Measurements from ENCODE around the gene DCP1A. TPM values are rescaled to one million over a fixed set of nuclear protein-coding genes. Genes with fewer than 3 reads are reported as not detected.
A peak's percentile ranks its signal among the peaks of the same experiment; 100 is the strongest.

Gene DCP1A
- total RNA-seq, 1 donor from 2014 or later, result 25.0 TPM

- H3K27me3 ChIP-seq (ENCODE audit: insufficient read depth, low read length), result no peaks in the 10 kb centered on the region
- no peak overlapping the region for H3K27ac Mint-ChIP-seq (ENCODE audit: unreplicated experiment)
- peaks cover 80% of the 10 kb centered on the region for H3K79me2 ChIP-seq (ENCODE audit: insufficient read depth, low read length)
- H2AFZ ChIP-seq (ENCODE audit: low read depth, low read length), result no peak overlapping the region
- peaks cover 45% of the 10 kb centered on the region for H3K4me1 ChIP-seq (ENCODE audit: insufficient read depth, low read length)
- no peak for FAIRE-seq
- H3K27ac ChIP-seq (ENCODE audit: low read depth, low read length), result no peak overlapping the region
- no peak overlapping the region for H3K4me3 Mint-ChIP-seq (ENCODE audit: unreplicated experiment)
- H3K4me3 ChIP-seq (ENCODE audit: insufficient read depth, low read depth, low read length), result no peak overlapping the region
- no peak overlapping the region for H3K4me2 ChIP-seq (ENCODE audit: low read length)
- no peak overlapping the region for H3K9ac ChIP-seq (ENCODE audit: low read length)
- H3K36me3 ChIP-seq (ENCODE audit: insufficient read depth, low read length), result peaks cover 11% of the 10 kb centered on the region
- DNase-seq (ENCODE audit: low read depth), result no peak
- peaks cover 11% of the 10 kb centered on the region for H3K36me3 Mint-ChIP-seq (ENCODE audit: low read depth, unreplicated experiment)
- no peaks in the 10 kb centered on the region for H3K27me3 Mint-ChIP-seq (ENCODE audit: low read depth, unreplicated experiment)
- no peak for TF ChIP-seq CTCF (IDR thresholded peaks at IDR 0.05; ENCODE audit: insufficient read depth, low read depth, low read length)
- no peak for TF ChIP-seq EZH2 (IDR thresholded peaks at IDR 0.05; ENCODE audit: insufficient read depth, low read length)
- peaks cover 68% of the 10 kb centered on the region for H4K20me1 ChIP-seq (ENCODE audit: insufficient read depth, low read length)
- peaks cover 33% of the 10 kb centered on the region for H3K4me1 Mint-ChIP-seq (ENCODE audit: low read depth, unreplicated experiment)
- no peaks in the 10 kb centered on the region for H3K9me3 Mint-ChIP-seq (ENCODE audit: unreplicated experiment)
- no peaks in the 10 kb centered on the region for H3K9me3 ChIP-seq (ENCODE audit: insufficient read depth, low read depth, low read length)
Observed at GRCh38 chr3:53240989-53241972, 106.1 kb downstream of the DCP1A start.

DNA sequence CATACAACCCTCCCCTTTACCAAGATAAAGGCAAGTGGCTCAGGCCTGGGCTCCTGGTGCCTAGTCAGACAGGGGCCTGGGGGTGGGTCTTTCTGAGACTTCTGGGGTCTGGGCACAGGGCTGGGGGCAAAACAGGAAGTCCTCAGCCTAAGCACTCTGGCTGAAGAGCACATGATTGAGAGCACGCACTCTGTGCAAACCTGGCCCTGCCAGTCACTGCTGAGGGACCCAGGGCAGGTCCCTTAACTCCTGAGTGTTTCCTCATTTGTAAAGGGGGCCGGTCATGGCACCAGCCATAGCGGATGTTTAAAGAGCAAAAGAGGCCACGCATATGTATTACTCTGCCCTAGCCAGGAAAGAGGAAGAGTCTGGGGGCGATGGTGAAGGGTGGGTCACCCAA is 107.5 kb downstream of the DCP1A start:
- H3K4me2 ChIP-seq (ENCODE audit: low read length), result no peak overlapping the region
- H3K79me2 ChIP-seq (ENCODE audit: insufficient read depth, low read length), result peaks cover 80% of the 10 kb centered on the region
- H3K27ac ChIP-seq (ENCODE audit: low read depth, low read length), result peak overlapping the region; percentile 17
- no peaks in the 10 kb centered on the region for H3K9me3 Mint-ChIP-seq (ENCODE audit: unreplicated experiment)
- peaks cover 53% of the 10 kb centered on the region for H3K4me1 ChIP-seq (ENCODE audit: insufficient read depth, low read length)
- peaks cover 13% of the 10 kb centered on the region for H3K36me3 ChIP-seq (ENCODE audit: insufficient read depth, low read length)
- H3K4me1 Mint-ChIP-seq (ENCODE audit: low read depth, unreplicated experiment), result peaks cover 39% of the 10 kb centered on the region
- H3K27me3 Mint-ChIP-seq (ENCODE audit: low read depth, unreplicated experiment), result no peaks in the 10 kb centered on the region
- H3K27ac Mint-ChIP-seq (ENCODE audit: unreplicated experiment), result peak overlapping the region; percentile 87
- no peak overlapping the region for H2AFZ ChIP-seq (ENCODE audit: low read depth, low read length)
- peaks cover 13% of the 10 kb centered on the region for H3K36me3 Mint-ChIP-seq (ENCODE audit: low read depth, unreplicated experiment)
- H3K4me3 ChIP-seq (ENCODE audit: insufficient read depth, low read depth, low read length), result no peak overlapping the region
- no peak overlapping the region for H3K9ac ChIP-seq (ENCODE audit: low read length)
- peaks cover 55% of the 10 kb centered on the region for H4K20me1 ChIP-seq (ENCODE audit: insufficient read depth, low read length)
- FAIRE-seq, result no peak
- no peaks in the 10 kb centered on the region for H3K27me3 ChIP-seq (ENCODE audit: insufficient read depth, low read length)
- peak overlapping the region; percentile 57 for H3K4me3 Mint-ChIP-seq (ENCODE audit: unreplicated experiment)
- DNase-seq (ENCODE audit: low read depth), result no peak
- H3K9me3 ChIP-seq (ENCODE audit: insufficient read depth, low read depth, low read length), result no peaks in the 10 kb centered on the region
- no peak for TF ChIP-seq EZH2 (IDR thresholded peaks at IDR 0.05; ENCODE audit: insufficient read depth, low read length)
- TF ChIP-seq CTCF (IDR thresholded peaks at IDR 0.05; ENCODE audit: insufficient read depth, low read depth, low read length), result no peak

DNA sequence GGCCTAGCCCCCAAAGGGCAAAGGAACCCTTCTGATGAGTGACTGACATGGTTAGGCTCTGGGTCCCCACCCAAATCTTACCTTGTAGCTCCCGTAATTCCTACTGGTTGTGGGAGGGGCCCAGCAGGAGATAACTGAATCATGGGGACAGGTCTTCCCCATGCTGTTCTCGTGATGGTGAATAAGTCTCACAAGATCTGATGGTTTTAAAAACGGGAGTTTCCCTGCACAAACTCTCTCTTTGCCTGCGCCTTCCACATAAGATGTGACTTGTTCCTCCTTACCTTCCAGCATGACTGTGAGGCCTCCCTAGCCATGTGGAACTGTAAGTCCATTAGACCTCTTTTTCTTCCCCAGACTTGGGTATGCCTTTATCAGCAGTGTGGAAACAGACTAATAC is 108.5 kb downstream of the DCP1A start:
- Histone ChIP-seq H2AFZ (ENCODE audit: low read depth, low read length) (no peak overlapping the region), H3K4me3 (ENCODE audit: insufficient read depth, low read depth, low read length) (no peak overlapping the region), H3K4me2 (ENCODE audit: low read length) (peak overlapping the region; percentile 66), H3K9me3 (ENCODE audit: insufficient read depth, low read depth, low read length) (no peaks in the 10 kb centered on the region), H3K27ac (ENCODE audit: low read depth, low read length) (peak overlapping the region; percentile 93), H3K4me1 (ENCODE audit: insufficient read depth, low read length) (peaks cover 50% of the 10 kb centered on the region), H3K79me2 (ENCODE audit: insufficient read depth, low read length) (peaks cover 80% of the 10 kb centered on the region), H3K9ac (ENCODE audit: low read length) (peak overlapping the region; percentile 38), H3K27me3 (ENCODE audit: insufficient read depth, low read length) (no peaks in the 10 kb centered on the region), H3K36me3 (ENCODE audit: insufficient read depth, low read length) (peaks cover 22% of the 10 kb centered on the region), H4K20me1 (ENCODE audit: insufficient read depth, low read length) (peaks cover 46% of the 10 kb centered on the region)
- Mint-ChIP-seq H3K4me3 (ENCODE audit: unreplicated experiment) (no peak overlapping the region), H3K27ac (ENCODE audit: unreplicated experiment) (peak overlapping the region; percentile 88), H3K4me1 (ENCODE audit: low read depth, unreplicated experiment) (peaks cover 41% of the 10 kb centered on the region), H3K27me3 (ENCODE audit: low read depth, unreplicated experiment) (no peaks in the 10 kb centered on the region), H3K9me3 (ENCODE audit: unreplicated experiment) (no peaks in the 10 kb centered on the region), H3K36me3 (ENCODE audit: low read depth, unreplicated experiment) (peaks cover 13% of the 10 kb centered on the region)
- TF ChIP-seq CTCF (IDR thresholded peaks at IDR 0.05; ENCODE audit: insufficient read depth, low read depth, low read length) (no peak), EZH2 (IDR thresholded peaks at IDR 0.05; ENCODE audit: insufficient read depth, low read length) (no peak)
- FAIRE-seq (no peak), DNase-seq (ENCODE audit: low read depth) (no peak)
